ENCODE data around the gene ODAD4.

Gene ODAD4

DNA sequence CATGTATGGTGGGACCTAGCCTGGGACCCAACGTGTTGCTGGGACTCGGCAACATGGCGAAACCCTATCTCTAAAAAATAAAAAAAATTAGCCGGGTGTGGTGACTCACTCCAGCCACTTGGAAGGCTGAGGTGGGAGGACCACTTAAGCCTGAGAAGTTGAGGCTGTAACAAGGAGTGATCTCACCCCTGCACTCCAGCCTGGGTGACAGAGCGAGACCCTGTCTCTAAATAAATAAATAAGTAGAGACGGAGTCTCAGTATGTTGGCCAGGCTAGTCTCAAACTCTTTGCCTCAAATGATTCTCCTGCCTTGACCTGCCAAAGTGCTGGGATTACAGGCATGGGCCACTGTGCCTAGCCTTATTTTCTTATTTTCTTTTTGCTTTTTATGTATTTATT lies 26.1 kb downstream of the ODAD4 start:
- DNase-seq (ENCODE audit: insufficient read length) (no peak), FAIRE-seq (no peak)
- TF ChIP-seq POLR2A (IDR thresholded peaks at IDR 0.05; ENCODE audit: low read depth, low read length) = no peak
- no peak for TF ChIP-seq TAF1 (IDR thresholded peaks at IDR 0.05; ENCODE audit: borderline replicate concordance, low read depth, low read length)
- no peak for TF ChIP-seq POLR2AphosphoS5 (IDR thresholded peaks at IDR 0.05; ENCODE audit: low read depth, low read length)

DNA sequence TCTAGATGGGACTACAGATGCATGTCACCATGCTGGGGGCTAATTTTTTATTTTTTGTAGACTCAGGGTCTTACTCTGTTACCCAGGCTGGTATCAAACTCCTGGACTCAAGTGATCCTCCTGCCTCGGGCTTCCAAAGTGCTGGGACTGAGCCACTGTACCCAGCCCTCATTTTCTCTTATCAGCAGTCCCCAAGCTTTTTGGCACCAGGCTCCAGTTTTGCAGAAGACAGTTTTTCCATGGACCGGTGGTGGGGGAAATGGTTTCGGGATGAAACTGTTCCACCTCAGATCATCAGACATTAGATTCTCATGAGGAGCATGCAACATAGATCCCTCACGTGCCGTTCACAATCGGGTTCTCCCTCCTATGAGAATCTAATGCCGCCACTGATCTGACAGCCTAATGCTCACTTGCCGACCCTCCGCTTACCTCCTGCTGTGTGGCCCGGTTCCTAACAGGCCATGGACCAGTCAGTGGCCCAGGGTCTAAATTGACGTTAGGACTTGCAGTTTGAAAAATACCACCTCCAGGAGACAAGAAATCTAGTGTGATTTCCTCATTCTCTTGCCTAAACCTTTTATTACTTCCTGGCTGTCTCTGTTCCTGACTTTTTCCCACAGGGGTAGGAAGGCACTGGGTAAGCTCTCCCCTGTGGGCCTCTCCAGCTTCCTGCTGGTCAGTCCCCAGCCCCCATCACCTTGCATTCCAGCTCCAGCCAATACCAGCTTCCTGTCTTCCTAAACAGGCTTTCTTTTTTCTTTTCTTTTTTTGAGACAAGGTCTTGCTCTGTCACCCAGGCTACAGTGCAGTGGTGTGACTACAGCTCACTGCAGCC lies 26.8 kb downstream of the ODAD4 start:
- FAIRE-seq (no peak), DNase-seq (ENCODE audit: insufficient read length) (no peak)
- TF ChIP-seq POLR2AphosphoS5 (IDR thresholded peaks at IDR 0.05; ENCODE audit: low read depth, low read length) = no peak
- no peak for TF ChIP-seq POLR2A (IDR thresholded peaks at IDR 0.05; ENCODE audit: low read depth, low read length)
- TF ChIP-seq TAF1 (IDR thresholded peaks at IDR 0.05; ENCODE audit: borderline replicate concordance, low read depth, low read length) = no peak

DNA sequence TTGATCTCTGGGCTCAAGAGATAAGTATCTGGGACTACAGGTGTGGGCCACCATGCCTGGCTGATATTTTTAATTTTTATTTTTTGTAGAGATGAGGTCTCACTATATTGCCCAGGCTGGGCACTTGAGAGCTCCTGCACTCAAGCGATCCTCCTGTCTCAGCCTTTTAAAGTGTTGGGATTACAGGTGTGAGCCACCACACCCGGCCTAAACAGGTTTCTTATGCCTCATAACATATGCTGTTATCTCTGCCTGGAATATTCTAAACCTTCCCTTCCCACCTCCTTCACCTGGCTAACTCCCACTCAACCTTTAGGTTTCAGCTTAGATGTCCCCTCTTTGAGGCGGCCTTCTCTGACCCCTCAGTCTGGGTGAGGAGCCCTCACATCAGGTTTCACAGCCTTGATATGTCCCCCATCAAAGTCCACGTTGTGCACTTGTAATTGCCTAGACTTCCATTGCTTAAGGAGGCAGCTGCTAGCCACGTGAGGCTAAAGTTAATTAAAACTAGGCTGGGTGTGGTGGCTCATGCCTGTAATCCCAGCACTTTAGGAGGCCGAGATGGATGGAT lies 27.5 kb downstream of the ODAD4 start:
- FAIRE-seq (no peak), DNase-seq (ENCODE audit: insufficient read length) (no peak)
- TF ChIP-seq POLR2A (IDR thresholded peaks at IDR 0.05; ENCODE audit: low read depth, low read length) (no peak), POLR2AphosphoS5 (IDR thresholded peaks at IDR 0.05; ENCODE audit: low read depth, low read length) (no peak), TAF1 (IDR thresholded peaks at IDR 0.05; ENCODE audit: borderline replicate concordance, low read depth, low read length) (no peak)

DNA sequence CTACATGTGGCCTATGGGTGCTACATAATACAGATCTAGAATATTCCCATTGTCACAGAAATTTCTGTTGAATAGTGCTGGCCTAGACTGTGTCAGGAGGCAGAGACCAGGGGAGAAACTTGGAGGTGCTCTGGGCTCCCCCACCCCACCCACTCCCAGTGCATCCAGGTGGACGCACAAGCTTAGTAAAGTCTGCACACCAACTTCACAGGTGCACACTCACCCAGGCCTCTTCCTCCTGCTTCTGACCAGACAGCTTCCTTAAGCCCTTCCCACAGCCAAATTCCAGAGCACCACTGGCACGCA lies 28.6 kb downstream of the ODAD4 start:
- no peak for FAIRE-seq

DNA sequence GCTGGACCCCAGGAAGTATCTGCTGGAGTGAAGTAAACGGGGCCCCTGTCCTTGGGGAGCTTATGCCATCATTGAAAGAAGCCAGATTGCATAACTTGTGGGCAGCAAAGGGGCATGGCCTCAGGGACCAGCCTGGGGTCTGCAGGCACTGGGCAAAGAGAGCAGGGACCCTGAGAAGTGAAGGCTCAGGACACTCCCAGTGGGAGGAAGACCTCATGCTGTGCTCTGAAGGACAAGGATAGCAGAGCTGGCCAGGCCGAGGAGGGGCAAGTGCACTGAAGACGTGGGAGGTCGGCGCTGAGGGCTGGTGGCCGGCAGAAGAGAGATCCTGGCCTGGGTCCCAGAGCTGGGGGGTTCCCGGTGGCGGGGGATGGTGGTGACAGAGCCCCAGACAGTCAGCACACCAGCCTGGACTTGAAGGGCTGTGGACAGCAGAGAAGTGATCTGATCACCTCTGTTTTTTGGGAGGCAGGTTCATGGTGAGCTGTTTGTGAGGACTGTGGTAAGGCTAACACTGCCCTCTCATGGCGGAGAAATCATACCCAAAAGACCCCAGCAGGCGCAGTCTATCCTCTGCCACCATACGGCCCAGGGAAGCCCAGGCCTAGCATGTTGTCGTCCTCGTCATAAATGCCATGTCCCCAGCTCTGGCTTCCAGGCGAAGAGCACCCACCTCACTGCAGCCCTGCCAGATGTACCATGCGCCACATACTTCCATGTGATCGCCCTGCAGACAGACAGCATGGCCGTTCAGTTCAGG lies 29.1 kb downstream of the ODAD4 start:
- no peak for DNase-seq (ENCODE audit: insufficient read length)
- FAIRE-seq = no peak
- TF ChIP-seq POLR2A (IDR thresholded peaks at IDR 0.05; ENCODE audit: low read depth, low read length) (no peak), POLR2AphosphoS5 (IDR thresholded peaks at IDR 0.05; ENCODE audit: low read depth, low read length) (no peak), TAF1 (IDR thresholded peaks at IDR 0.05; ENCODE audit: borderline replicate concordance, low read depth, low read length) (no peak)

More for the DNA sequence above, 28.6 kb downstream of the ODAD4 start:
- DNase-seq (ENCODE audit: insufficient read length) = no peak
- TF ChIP-seq POLR2A (IDR thresholded peaks at IDR 0.05; ENCODE audit: low read depth, low read length) (no peak), POLR2AphosphoS5 (IDR thresholded peaks at IDR 0.05; ENCODE audit: low read depth, low read length) (no peak), TAF1 (IDR thresholded peaks at IDR 0.05; ENCODE audit: borderline replicate concordance, low read depth, low read length) (no peak)

DNA sequence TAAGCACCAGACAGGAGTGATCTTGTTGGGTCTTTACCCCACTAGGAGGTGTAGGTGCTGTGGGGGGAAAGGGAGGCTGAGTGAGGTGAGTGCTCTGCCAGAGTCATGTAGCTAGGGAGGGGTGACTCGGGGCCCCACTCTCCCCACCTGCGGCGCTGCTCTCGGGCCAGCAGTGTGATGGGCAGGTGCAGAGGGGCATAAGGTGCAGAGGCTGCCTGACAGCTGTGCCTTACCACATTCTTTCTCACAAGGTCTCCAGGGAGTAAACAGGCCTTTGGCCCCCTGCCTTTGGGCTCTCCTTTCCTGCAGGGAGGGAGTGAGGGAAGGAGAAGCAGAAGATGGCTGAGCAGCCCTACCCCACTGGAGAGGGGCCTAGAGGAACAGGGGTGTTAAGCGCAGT lies 31.7 kb downstream of the ODAD4 start:
- no peak for FAIRE-seq
- no peak for DNase-seq (ENCODE audit: insufficient read length)
- TF ChIP-seq TAF1 (IDR thresholded peaks at IDR 0.05; ENCODE audit: borderline replicate concordance, low read depth, low read length) (no peak), POLR2A (IDR thresholded peaks at IDR 0.05; ENCODE audit: low read depth, low read length) (no peak), POLR2AphosphoS5 (IDR thresholded peaks at IDR 0.05; ENCODE audit: low read depth, low read length) (no peak)

DNA sequence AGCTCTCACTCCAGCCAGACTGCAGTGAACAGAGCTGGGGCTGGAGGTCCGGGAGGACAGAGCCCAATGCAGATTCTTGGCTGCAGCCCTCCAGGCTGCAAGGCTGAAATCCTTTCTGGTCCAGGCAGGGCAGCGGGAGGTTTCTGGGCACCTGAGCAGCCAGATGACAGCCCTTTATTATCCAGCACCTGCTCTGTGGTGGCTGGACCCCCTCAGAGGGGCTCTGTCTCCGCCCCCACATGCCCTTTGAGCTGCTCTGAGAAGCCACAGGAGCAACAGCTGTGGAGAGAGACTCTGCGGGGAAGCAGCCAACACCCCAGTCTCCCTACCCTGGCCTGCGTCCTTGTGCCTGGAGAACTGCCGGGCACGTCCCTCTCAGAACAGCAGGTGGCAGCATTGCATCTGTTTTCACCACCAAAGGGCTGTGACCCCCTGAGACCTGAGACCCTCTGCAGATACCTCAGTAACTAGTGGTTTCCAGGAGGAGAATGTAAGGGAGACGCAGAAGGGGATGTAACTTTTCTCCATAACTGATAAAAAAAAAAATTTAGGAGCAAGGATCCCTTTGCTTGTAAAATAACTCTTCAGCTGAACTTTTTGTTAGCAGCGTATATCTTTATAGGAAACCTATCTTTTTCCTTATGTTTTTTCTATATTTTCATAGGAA lies 32.5 kb downstream of the ODAD4 start:
- peak; percentile 76 for DNase-seq (ENCODE audit: insufficient read length)
- FAIRE-seq = peak; percentile 86
- TF ChIP-seq TAF1 (IDR thresholded peaks at IDR 0.05; ENCODE audit: borderline replicate concordance, low read depth, low read length) = no peak
- no peak for TF ChIP-seq POLR2AphosphoS5 (IDR thresholded peaks at IDR 0.05; ENCODE audit: low read depth, low read length)
- TF ChIP-seq POLR2A (IDR thresholded peaks at IDR 0.05; ENCODE audit: low read depth, low read length) = no peak

DNA sequence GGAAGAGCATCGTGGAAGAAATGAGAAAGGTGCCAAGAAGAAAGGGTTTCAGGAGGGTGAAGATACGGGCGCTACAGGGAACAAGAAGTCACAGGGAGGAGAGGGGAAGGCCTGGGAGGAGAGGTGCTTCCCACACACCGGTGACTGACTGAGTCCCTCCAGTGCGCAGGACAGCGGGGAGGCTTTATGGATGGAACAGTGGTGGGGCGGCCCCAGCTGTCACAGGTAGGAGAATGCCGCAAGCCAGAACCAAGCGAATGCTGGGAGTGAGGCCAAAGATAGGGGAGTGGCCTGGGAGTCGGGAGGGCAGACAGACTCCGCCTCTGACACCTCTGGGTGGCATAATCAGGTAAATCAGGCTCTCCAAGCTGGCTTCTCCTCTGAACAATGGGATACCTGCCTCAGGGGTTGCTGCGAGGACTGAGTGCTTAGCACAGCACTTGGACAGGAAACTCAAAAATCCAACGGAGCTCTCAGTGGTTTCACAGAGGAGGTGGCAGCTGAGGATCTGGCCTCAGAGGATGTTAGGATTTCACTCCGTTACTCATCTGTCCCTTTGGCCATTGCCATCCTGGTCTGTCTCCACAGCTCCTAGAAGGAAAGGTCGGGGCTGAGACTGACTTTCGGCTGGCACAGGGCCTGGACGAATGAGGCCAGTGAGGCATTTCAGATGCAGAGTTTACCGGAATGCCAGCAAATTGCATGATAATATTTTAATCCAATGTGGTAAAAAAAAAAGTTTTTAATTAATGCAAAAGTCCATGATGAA lies 35.5 kb downstream of the ODAD4 start:
- peak; percentile 62 for DNase-seq (ENCODE audit: insufficient read length)
- FAIRE-seq = peak; percentile 97
- no peak for TF ChIP-seq TAF1 (IDR thresholded peaks at IDR 0.05; ENCODE audit: borderline replicate concordance, low read depth, low read length)
- TF ChIP-seq POLR2AphosphoS5 (IDR thresholded peaks at IDR 0.05; ENCODE audit: low read depth, low read length) = no peak
- no peak for TF ChIP-seq POLR2A (IDR thresholded peaks at IDR 0.05; ENCODE audit: low read depth, low read length)

DNA sequence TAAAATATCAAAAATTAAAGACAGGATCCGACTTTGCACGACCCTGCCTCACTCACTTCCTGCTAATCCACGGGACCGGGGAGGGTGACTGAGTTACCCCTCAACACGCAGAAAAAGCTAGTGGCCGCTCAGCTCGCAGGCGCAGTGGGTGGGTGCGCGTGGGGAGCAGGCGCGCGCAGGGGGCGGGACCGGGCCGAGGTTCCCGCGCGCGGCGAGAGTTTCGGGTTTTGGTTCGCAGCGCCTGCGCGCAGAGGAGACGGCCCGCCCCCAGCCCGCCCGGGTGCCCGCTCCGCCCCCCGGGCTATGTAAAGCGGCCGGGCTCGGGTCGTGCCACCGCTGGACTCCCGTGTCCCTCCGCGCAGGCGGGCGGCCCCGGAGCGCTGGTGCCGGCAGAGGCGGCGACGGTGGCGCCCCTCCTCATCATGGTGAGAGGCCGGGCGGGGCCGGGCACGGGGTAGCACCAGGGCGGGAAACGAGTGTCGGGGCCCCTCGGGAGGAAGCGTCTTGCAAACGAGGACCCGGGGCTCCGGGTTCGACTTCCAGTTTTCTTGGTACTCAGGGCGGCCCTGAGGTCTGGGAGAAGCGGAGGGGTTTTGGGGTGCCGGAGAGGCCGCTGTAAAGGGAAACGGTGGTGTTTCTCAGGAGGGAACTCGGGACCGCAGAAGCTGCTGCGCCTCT lies 36.2 kb downstream of the ODAD4 start, which contains the start of gene CNP:
Gene CNP (plus strand): TSS at position 333 of the 678 bp plus-strand sequence. CDS start 90 bp downstream, at position 423.
- FAIRE-seq = peak; percentile 73
- peak; percentile 95 for DNase-seq (ENCODE audit: insufficient read length)
- TF ChIP-seq POLR2A (IDR thresholded peaks at IDR 0.05; ENCODE audit: low read depth, low read length) (peak; percentile 69), POLR2AphosphoS5 (IDR thresholded peaks at IDR 0.05; ENCODE audit: low read depth, low read length) (peak; percentile 57), TAF1 (IDR thresholded peaks at IDR 0.05; ENCODE audit: borderline replicate concordance, low read depth, low read length) (peak; percentile 33; the same call in 1 of the 2 replicates)

Data from GM12892 (cell line).